Stimulated activated CD8-positive, alpha-beta memory T cell treated with anti-CD3 and anti-CD28 coated beads, Interleukin-15, amount 100 ng/mL, for 24 hours (primary cell): ENCODE results near the gene PLCB4.

Experiments
- DNase-seq: peaks from one replicate; pipeline ENCODE4 v3.0.0-alpha.2; 2020; ENCODE audit warnings: low read depth

The PLCB4 gene

GRCh38 chr20:9223296-9223695 is 154.4 kb downstream of the PLCB4 start:
- DNase-seq, result no peak

DNA sequence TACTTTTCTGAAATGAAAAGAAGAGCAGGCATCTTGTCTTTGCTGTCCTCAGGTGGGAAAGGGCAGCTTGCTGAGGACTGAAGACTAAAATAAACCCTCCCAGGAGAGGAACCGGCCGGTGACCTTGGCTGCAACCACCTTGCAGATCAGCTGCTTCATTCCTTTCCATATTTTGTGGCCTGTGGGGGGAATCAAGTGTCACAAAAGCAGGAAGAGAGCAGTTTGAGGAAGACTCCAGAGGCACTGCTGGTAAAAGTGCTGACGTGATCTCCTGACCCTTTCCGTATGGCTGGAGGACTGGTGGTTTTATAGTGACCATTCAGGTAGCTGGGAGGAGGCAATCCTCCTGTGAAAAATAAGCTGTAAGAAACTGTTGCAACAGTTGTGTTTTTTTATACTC is 157.0 kb downstream of the PLCB4 start:
- DNase-seq, result no peak

DNA sequence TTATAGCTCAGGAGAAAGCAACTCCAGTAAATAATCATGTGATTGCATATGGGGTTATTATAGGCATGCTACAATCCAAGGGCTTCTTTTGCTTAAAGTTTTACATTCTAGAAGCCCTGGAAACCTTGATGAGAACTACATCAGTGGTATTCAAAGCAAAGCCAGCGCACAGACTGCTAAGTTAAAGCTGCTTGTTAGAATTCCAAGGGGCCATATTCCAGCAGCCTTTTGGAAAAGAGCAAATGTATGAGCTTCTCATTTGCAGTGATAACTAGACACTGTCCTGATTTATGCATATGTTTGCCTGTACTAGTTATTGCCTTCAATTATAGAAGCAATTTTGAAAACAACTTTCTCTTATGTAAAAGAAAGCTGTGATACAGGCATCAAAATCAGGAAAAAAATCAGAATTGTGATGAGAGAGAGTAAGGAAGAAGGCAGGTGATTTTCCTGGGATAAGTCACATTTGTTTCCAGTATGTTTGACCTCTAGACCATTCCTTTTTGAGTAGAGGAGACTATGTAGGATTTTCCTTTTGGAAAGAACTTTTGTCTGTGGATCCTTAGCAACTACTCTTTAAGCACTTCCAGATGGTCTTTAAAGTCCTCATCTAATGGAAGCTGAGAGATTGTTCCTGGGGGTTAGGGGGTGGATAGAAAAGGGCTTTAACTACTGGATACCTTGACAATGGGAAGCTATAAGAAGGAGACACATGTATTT is 159.2 kb downstream of the PLCB4 start:
- no peak for DNase-seq

GRCh38 chr20:9228774-9229450 is 160.0 kb downstream of the PLCB4 start:
- DNase-seq, result no peak

GRCh38 chr20:9230406-9230805 is 161.5 kb downstream of the PLCB4 start:
- no peak for DNase-seq

DNA sequence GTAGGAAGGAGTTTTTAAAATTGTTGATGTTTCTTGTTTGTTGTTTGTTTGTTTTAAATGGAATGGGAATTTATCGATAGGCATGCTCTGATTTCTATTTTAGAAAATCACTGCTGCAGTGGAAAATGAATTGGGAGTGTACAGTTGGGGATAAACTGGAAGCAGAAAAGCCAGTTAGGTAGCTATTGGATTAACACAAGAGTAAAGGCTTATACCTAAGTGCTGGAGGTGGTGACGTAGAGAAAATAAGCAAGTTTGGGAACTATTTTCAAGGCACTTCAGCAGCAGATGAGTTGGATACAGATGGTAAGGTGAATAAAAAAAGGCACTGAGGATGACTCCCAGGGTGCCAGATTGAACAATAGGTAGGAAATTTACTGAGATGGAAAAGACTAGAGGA is 164.9 kb downstream of the PLCB4 start:
- DNase-seq, result no peak

DNA sequence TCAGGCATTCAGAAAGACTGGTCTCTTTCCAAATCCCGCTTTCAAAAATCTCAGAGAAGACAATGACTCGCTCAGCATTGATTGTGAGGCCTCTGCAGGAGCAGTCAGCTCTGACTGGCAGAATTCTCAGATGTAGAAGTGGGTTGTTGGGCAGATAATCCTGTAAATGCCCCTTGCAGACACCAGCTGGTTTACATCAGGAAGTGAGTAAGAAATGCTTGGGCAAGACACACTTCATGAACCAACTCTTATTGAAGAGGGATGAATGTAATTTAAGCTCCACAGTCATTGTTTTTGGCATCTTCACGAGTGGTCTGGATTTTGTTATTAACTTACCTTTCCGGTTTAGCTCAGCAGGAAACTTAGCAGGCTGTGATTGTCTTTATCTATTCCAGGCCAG is 166.6 kb downstream of the PLCB4 start:
- no peak for DNase-seq

DNA sequence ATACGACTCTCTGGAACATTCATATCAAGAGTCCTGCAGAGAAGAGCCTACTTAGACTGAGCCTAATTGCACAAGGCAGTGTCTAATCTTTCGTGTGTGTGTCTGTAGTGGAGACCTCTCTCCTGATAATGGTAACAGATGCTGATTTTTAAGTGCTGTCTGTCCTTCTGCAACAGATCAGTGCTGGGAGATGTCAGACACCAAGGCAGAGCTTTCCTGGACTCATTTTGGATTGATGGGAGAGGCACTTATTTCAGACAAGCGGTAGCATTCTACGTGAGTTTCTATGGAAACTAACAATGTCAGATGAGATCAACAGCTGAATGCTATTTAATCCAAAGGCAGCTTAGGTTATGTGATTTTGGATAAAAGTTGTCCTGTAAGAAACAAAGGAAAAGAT is 167.6 kb downstream of the PLCB4 start:
- DNase-seq, result no peak

- no peak for DNase-seq
These were observed 172.4 kb downstream of the PLCB4 start for GRCh38 chr20:9241232-9241692.

- no peak for DNase-seq
These were observed 173.0 kb downstream of the PLCB4 start for GRCh38 chr20:9241721-9242427.

- DNase-seq, result no peak
These were observed 175.1 kb downstream of the PLCB4 start for GRCh38 chr20:9243986-9244385.

DNA sequence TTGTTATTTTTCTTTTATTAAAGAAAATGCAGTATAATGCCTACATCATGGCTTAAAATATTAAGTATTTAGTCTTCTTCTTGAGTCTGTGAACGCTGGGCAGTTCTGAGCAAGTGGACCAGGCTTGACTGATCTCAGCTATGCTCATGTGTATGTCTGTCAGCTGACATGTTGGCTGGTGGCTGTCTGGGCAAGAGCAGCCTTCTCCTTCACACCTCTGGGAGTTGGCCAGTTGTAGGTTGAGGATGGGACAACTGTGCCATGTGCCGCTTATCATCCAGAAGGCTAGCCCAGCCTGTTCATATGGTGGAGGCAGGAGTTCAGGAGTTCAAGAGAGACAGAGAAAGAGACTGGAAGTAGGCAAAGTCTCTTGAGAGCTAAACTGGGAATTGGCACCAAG is 175.9 kb downstream of the PLCB4 start:
- DNase-seq, result no peak

DNA sequence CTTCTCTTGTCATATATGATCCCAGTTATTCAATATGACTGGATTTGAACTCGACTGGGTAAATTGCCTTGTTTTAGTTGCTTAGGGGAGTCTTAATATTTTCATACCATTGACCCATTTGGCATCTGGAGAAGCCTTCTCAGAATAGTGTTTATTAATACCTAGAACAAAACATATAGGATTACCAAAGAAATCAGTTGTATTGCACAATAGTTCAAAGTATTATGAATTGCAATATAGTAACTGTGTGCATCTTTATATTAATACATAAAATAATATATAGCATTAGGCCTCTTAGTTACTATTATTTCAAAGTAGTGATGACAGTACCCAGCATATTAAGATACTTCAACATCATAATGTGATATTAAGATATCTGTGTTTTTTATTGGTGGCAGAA is 177.8 kb downstream of the PLCB4 start:
- no peak for DNase-seq

DNA sequence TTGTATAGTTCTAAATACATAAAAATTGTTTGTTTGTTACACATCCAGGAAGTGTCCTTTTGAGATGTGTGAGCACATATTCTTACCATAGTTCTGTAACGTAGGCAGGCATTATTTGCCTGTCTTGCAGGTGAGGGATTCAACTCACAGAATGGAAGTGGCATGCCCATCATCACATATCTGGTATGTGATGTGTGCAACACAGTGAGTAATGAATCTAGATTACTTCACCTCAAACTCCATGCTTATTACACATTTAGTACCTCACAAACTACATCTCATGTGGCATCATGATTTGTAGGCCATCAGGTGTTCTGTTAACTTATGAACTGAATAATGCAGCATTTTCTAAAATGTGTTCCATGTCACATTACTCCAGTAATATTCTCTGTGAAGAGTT is 181.6 kb downstream of the PLCB4 start:
- DNase-seq, result no peak

DNA sequence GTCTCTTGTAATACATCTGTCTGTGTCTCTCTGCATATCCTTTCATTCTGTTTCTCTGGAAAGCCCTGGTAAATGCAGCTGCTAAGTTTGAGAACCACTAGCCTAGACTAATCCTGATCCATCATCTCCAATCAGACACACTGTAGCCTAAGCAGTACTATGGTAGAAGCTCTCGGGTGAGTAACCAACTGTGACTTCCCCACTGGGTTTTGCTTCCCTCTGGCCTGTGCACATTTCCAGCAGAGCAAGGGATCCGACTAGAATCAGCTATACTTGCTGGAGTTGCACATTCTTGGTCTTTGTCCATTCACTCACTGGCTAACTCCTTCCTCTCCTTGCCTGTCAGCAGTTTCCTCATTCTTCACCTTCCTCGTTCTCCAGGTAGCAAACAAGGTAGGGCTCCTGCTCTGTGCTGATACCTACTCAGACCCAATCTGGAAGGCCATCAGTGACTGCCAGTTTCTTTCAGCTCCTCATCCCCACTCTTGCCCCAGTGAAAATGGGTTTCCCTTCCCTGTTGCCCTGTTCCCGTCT is 184.2 kb downstream of the PLCB4 start:
- DNase-seq, result no peak

DNA sequence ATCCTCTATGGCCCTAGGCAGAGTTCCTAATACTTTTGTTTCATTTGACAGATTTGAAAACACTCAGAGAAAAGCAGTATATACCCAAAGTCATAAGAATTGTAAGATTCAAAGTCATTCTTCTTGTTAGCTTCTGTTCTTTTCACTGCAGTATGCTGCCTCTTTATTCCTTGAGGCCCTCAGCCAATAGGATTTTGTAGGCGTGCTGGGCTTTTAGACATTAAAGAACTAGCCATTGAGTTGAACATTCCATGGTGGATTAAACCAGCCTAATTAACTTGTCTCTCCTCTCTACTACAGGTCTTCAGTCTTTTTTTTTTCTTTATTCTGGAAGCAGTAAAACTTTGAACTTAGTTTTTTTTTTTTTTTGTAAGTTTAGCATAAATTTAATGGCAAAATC is 186.3 kb downstream of the PLCB4 start:
- no peak for DNase-seq

- no peak for DNase-seq
These were observed 187.5 kb downstream of the PLCB4 start for GRCh38 chr20:9256393-9256792.

GRCh38 chr20:9258901-9259300 is 190.0 kb downstream of the PLCB4 start:
- DNase-seq, result no peak

DNA sequence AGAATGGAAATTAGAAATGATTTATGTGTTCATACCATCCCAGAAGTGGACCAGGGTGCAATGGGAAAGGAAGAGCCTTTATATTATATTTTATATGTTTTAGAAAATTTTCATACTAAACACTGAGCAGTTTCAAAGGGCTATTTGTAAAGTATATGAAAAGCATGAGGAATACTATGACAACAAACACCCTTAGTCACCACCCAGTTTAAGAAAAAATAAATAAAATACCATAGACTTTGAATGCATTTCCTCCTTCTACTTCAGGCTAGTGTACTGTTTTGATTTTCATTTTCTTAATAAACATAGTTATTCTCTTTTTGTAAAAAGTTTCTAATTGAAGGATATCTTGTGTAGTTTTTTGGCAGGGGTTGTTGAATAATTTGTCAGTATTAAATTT is 191.1 kb downstream of the PLCB4 start:
- no peak for DNase-seq

- DNase-seq, result no peak
These were observed 192.9 kb downstream of the PLCB4 start for GRCh38 chr20:9261781-9262180.

DNA sequence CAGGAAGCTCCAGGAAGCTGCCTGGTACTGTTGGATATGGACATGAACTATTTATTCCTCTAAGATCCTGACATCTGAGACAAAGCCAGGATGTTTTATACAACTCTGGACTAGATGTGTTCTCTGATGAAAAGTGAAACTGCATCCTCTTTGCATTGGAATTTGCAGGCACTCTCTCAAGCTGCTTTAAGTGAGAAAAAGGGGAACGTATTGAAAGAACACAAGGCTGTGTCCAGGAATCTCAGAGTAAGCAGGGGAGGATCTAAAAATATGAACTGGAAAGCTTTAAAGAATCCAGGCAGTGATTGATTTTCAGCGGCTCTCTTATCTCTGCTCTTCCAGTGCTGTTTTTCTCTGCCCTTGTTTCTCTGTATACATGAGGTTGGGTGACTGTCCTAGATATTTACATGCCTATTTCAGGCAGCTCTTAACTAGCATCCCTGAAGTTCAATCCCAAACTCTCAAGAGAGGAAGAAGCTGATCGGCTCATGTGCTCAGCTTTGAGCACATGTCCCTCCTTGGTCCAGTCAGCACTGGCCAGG is 193.8 kb downstream of the PLCB4 start:
- DNase-seq, result no peak

DNA sequence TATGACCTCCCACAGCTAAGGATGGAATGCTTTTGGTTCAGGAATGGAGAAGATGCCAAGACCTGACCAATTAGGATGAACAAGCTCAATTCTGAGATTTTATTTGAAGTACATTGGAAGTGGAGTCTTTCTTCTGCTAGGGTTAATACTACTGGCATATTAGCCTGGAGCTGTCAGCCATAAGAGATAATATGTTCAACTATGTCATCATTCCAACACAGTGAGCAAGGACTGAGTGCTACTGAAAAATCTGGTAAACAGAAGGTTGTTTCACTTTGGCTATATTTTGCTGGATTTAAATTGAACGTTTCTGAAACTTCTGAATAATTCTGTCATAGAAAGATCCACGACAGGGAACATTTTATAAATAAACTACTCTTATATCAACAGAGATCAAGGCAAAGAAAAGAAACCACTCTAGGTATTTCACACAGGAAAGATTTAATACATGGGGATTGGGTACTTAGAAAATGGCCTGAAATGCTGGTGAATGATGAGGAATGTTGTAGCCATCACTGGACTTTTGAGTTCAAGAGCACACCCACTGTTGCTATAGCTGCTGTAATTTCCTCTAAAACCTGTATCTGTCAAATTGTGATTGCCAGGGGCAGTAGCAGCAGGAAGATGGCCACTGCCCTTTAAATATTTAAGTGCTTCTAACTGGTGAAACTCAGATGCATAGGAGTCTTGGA is 200.5 kb downstream of the PLCB4 start:
- no peak for DNase-seq
